Measurements from ENCODE around the gene CSRNP3. TPM values are rescaled to one million over a fixed set of nuclear protein-coding genes. Genes with fewer than 3 reads are reported as not detected.

CSRNP3 gene
- total and polyA plus RNA-seq, 10 of the 15 experiments (the other 5 are each of a cell fraction or from before 2014, with no cell fraction given): 0.03 to 5.2 (median 0.11) TPM; not detected in 1

DNA sequence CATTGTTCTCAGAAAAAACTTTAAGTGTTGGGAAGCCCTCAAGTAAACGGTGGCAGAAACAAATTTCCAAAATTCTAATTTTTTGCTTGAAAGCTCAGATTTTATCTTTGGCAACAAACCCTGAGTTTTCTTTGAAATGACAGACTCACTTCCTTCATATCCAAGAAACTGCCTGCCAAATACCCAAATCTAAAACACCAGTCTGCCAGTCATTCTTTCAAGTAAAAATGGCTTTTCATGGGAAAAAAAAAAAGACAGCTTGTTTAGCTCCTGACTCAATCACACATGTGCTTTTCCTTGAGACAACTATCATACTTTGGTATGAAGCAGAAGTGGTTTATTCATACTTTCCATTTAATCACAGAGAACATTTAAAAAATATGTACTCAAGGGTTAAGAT, 40.6 kb upstream of the CSRNP3 start:
- Histone ChIP-seq H3K27ac (ENCODE audit: control insufficient read depth, insufficient read depth) (no peak overlapping the region), H4K20me1 (ENCODE audit: control insufficient read depth, insufficient read depth) (no peaks in the 10 kb centered on the region), H3K9me3 (replicated peaks; ENCODE audit: control insufficient read depth, insufficient read depth, low read length) (no peaks in the 10 kb centered on the region), H3K4me3 (no peak overlapping the region), H3K79me2 (ENCODE audit: control insufficient read depth, insufficient read depth, low read length) (no peaks in the 10 kb centered on the region), H2AFZ (ENCODE audit: control insufficient read depth, low read depth, low read length) (no peak overlapping the region), H3K36me3 (ENCODE audit: control insufficient read depth in 2 of 2, insufficient read depth in 2 of 2, low read length in 1 of 2) (no peaks in the 10 kb centered on the region), H3K27me3 (replicated peaks in 1 of 2; ENCODE audit: control insufficient read depth in 2 of 2, insufficient read depth in 2 of 2, low read length in 1 of 2) (no peaks in the 10 kb centered on the region), H3K4me2 (ENCODE audit: control insufficient read depth, insufficient read depth) (no peak overlapping the region), H3K9ac (ENCODE audit: control insufficient read depth, insufficient read depth, low read length) (no peak overlapping the region), H3K4me1 (ENCODE audit: control insufficient read depth, insufficient read depth, low read length) (no peaks in the 10 kb centered on the region)
- WGBS (ENCODE audit: insufficient coverage, insufficient replicate concordance, low lambda C conversion rate, missing lambda C conversion rate): 0% methylated on average over 1 of the region's 1 CpG
- RAD21 ChIA-PET (ENCODE audit: unreplicated experiment): interaction anchor here (1.2 kb wide), 1 partner anchor 24 kb away, joined by 3 read pairs; no protein-coding TSS in a partner anchor
- POLR2A ChIA-PET: no interaction called here
- SMC1A ChIA-PET (ENCODE audit: uncharacterized antibody, unreplicated experiment): interaction anchor here (0.8 to 0.9 kb wide), 2 partner anchors 16 to 21 kb away, joined by 3 read pairs; no protein-coding TSS in a partner anchor
- BruUV-seq (replicated peaks): no TSS peak
- TF ChIP-seq EED (IDR thresholded peaks at IDR 0.05; ENCODE audit: low read depth) (no peak), NFXL1 (IDR thresholded peaks at IDR 0.05; ENCODE audit: borderline replicate concordance) (no peak), NBN (IDR thresholded peaks at IDR 0.05) (no peak), POLR2A (IDR thresholded peaks at IDR 0.05; ENCODE audit: low read depth, low read length) (no peak), MXI1 (IDR thresholded peaks at IDR 0.05; ENCODE audit: low read depth, low read length) (no peak), YY1 (IDR thresholded peaks at IDR 0.05; ENCODE audit: low read depth, low read length) (no peak), RFX5 (IDR thresholded peaks at IDR 0.05; ENCODE audit: low read depth, low read length) (no peak)
- TF ChIP-seq, protein P1, sequence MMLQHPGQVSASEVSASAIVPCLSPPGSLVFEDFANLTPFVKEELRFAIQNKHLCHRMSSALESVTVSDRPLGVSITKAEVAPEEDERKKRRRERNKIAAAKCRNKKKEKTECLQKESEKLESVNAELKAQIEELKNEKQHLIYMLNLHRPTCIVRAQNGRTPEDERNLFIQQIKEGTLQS (IDR thresholded peaks at IDR 0.05; ENCODE audit: borderline replicate concordance, extremely low read depth, low read depth, low read length): no peak
- TF ChIP-seq, protein P2, sequence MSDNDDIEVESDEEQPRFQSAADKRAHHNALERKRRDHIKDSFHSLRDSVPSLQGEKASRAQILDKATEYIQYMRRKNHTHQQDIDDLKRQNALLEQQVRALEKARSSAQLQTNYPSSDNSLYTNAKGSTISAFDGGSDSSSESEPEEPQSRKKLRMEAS (IDR thresholded peaks at IDR 0.05; ENCODE audit: low read depth, low read length): no peak
- TF ChIP-seq, protein P3, sequence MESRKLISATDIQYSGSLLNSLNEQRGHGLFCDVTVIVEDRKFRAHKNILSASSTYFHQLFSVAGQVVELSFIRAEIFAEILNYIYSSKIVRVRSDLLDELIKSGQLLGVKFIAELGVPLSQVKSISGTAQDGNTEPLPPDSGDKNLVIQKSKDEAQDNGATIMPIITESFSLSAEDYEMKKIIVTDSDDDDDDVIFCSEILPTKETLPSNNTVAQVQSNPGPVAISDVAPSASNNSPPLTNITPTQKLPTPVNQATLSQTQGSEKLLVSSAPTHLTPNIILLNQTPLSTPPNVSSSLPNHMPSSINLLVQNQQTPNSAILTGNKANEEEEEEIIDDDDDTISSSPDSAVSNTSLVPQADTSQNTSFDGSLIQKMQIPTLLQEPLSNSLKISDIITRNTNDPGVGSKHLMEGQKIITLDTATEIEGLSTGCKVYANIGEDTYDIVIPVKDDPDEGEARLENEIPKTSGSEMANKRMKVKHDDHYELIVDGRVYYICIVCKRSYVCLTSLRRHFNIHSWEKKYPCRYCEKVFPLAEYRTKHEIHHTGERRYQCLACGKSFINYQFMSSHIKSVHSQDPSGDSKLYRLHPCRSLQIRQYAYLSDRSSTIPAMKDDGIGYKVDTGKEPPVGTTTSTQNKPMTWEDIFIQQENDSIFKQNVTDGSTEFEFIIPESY (IDR thresholded peaks at IDR 0.05): no peak
- no peak for DNase-seq (ENCODE audit: low read depth, low spot score)
- in situ Hi-C loops (cut with MboI) (no loop called here), intact Hi-C loops (cut with micrococcal nuclease; ENCODE audit: unreplicated experiment) (no loop called here)
- no peak for FAIRE-seq
- CTCF ChIA-PET: no interaction called here
- no peak for ATAC-seq

Measured in GM12878 (cell line).